ENCODE data around the gene RHOF.

Gene RHOF

DNA sequence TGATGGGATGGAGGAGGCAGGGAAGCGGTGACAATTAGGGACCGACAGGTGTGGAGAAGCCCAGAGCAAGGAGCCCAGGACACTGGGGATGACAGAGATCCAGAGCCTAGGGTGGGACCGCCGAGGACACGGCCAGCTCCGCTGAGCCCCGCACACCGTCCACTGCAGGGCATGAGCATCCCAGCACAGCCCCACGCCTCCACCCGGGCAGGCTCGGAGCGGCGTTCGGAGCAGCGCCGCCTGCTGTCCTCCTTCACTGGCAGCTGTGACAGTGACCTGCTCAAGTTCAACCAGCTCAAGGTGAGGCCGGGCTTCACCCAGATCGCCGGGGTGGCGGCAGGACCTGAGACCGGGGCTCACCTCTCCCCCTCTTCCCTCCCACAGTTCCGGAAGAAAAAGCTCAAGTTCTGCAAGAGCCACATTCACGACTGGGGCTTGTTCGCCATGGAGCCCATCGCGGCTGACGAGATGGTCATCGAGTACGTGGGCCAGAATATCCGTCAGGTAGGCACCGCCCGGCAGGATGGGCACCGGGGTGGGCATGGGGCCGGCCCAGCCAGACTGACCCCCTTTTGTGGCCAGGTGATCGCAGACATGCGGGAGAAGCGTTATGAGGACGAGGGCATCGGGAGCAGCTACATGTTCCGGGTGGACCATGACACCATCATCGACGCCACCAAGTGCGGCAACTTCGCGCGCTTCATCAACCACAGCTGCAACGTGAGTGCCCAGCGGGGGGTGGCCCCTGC lies 34.0 kb upstream of the RHOF start:
- TF ChIP-seq JUND (IDR thresholded peaks at IDR 0.05; ENCODE audit: low read depth): no peak
- DNase-seq (ENCODE audit: low read depth in 1 of 2, low spot score in 1 of 2): no peak
- in situ Hi-C loops (cut with HindIII; ENCODE audit: low pct_unique_long_range_greater_than_20kb, low sequenced_read_pairs): no loop called here

DNA sequence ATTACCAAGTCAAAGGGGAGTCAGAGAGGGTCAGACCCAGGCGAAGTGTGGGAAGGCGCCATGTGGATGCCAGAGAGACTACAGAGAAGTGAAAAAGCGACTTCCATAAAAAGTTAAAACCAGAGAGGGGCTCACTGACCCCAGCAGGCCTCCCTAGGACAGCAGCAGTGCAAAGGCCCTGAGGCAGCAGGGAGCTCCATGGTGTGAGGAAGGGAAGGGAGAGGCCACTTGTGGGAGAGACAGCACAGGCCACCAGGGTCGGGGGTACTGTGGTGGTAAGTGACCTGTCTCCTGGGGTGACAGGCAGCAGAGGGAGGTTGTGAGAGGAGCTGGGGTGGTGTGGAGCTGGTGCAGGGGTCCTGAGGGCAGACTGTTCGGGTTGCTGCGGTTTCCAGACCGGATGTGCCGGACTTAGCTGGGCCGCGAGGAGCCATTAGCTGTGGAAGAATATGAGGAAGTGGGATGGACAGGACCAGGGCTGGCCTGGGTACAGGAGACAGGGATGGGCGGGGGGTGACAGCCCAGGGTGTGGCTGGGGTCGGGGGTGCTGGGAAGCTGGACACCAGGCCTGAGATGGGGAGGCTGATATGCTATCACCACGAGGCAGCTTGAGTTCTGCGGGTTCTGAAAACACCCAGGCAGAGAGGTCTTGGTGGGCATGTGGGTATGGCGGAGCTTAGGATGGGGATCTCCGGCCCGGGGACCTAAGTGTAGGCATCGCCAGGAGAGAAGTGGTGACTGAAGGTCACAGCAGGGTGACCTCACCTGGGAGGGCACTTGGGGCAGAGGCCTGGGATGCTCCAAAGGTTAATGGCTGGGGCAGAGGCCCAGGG lies 33.0 kb upstream of the RHOF start:
- TF ChIP-seq JUND (IDR thresholded peaks at IDR 0.05; ENCODE audit: low read depth): no peak
- in situ Hi-C loops (cut with HindIII; ENCODE audit: low pct_unique_long_range_greater_than_20kb, low sequenced_read_pairs): no loop called here
- DNase-seq (ENCODE audit: low read depth in 1 of 2, low spot score in 1 of 2): no peak

DNA sequence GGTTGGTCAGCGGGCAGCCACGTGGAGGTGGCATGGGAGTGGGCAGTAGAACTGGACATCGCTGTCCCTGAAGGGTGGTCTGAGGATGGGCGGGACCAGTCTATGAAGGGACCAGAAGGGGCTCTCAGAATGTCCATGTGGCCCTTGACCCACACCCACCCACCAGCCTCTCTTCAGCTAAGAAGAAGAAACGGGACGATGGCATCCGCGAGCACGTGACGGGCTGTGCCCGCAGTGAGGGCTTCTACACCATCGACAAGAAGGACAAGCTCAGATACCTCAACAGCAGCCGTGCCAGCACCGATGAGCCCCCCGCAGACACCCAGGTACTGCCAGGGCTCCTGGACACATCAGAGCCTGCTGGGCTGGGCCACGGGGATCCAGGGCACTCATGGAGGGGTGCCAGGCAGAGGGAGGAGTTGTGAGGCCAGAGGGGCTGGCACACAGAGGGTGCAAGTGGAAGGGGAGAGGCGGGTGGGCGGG lies 31.6 kb upstream of the RHOF start:
- in situ Hi-C loops (cut with HindIII; ENCODE audit: low pct_unique_long_range_greater_than_20kb, low sequenced_read_pairs): no loop called here
- DNase-seq (ENCODE audit: low read depth in 1 of 2, low spot score in 1 of 2): no peak
- no peak for TF ChIP-seq JUND (IDR thresholded peaks at IDR 0.05; ENCODE audit: low read depth)

DNA sequence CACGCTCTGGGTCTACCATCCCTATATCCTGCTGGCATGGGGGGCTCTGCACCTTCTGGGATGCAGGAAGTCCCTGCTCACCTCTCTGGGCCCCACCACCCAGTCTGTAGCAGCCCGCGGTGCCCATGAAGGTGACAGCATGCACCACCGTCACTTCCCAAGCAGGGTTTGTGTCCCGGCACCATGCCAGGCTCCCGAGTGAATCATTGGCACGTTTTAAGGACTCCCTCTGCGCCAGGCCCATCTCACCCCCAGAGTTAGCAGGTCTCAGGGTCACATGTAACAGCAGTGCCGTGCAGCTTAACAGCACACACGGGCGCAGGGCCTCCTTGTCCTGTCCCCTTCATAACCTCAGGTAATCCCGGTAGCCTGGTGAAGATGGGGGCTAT lies 30.2 kb upstream of the RHOF start:
- no peak for TF ChIP-seq JUND (IDR thresholded peaks at IDR 0.05; ENCODE audit: low read depth)
- in situ Hi-C loops (cut with HindIII; ENCODE audit: low pct_unique_long_range_greater_than_20kb, low sequenced_read_pairs): no loop called here
- no peak for DNase-seq (ENCODE audit: low read depth in 1 of 2, low spot score in 1 of 2)

DNA sequence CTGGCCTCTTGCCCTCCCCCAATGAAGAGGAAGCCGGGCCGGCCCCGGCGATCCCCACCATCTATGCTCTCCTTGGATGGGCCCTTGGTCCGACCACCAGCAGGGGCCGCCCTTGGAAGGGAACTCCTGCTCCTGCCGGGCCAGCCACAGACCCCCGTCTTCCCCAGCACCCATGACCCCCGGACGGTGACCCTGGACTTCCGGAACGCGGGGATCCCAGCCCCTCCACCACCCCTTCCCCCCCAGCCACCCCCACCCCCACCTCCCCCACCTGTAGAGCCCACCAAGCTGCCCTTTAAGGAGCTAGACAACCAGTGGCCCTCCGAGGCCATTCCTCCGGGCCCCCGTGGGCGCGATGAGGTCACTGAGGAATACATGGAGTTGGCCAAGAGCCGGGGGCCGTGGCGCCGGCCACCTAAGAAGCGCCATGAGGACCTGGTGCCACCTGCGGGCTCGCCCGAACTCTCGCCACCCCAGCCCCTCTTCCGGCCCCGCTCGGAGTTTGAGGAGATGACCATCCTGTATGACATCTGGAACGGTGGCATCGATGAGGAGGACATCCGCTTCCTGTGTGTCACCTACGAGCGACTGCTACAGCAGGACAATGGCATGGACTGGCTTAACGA lies 29.7 kb upstream of the RHOF start:
- in situ Hi-C loops (cut with HindIII; ENCODE audit: low pct_unique_long_range_greater_than_20kb, low sequenced_read_pairs): no loop called here
- no peak for DNase-seq (ENCODE audit: low read depth in 1 of 2, low spot score in 1 of 2)
- no peak for TF ChIP-seq JUND (IDR thresholded peaks at IDR 0.05; ENCODE audit: low read depth)

DNA sequence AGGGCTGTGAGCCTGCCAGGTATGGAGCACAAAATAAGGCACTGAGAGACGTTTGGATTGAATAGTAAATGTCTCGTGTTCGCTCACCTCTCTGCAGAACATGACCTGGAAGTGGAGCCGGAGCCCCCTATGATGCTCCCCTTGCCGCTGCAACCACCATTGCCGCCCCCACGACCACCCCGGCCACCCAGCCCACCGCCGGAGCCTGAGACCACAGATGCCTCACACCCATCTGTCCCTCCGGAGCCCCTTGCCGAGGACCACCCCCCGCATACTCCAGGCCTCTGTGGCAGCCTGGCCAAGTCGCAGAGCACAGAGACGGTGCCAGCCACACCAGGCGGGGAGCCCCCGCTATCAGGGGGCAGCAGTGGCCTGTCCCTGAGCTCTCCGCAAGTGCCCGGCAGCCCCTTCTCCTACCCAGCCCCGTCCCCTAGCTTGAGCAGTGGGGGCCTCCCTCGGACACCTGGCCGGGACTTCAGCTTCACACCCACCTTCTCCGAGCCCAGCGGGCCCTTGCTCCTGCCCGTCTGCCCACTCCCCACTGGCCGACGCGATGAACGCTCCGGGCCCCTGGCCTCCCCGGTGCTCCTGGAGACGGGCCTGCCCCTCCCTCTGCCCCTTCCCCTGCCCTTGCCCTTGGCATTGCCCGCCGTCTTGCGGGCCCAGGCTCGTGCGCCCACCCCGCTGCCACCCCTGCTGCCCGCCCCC lies 29.1 kb upstream of the RHOF start:
- no peak for TF ChIP-seq JUND (IDR thresholded peaks at IDR 0.05; ENCODE audit: low read depth)
- no peak for DNase-seq (ENCODE audit: low read depth in 1 of 2, low spot score in 1 of 2)
- in situ Hi-C loops (cut with HindIII; ENCODE audit: low pct_unique_long_range_greater_than_20kb, low sequenced_read_pairs): no loop called here

DNA sequence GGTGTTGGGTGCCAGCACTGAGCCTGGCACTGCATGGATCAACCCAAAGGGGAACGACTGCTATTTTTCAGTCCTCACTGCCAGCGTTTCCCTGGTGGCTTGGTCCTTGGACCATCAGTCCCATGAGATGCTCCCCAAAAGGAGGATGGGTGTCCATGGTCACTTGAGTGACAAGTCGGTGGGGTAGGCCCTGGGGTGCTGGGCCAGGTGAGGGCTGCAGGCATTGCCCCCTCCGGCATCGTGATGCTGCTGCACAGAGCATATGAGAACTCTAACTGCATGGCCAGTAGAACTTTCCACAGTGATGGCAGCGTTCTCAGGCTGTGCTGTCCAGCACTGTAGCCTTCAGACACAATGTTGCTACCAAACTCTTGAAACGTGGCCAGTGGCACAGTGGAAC lies 26.6 kb upstream of the RHOF start:
- in situ Hi-C loops (cut with HindIII; ENCODE audit: low pct_unique_long_range_greater_than_20kb, low sequenced_read_pairs): no loop called here
- no peak for TF ChIP-seq JUND (IDR thresholded peaks at IDR 0.05; ENCODE audit: low read depth)
- no peak for DNase-seq (ENCODE audit: low read depth in 1 of 2, low spot score in 1 of 2)

DNA sequence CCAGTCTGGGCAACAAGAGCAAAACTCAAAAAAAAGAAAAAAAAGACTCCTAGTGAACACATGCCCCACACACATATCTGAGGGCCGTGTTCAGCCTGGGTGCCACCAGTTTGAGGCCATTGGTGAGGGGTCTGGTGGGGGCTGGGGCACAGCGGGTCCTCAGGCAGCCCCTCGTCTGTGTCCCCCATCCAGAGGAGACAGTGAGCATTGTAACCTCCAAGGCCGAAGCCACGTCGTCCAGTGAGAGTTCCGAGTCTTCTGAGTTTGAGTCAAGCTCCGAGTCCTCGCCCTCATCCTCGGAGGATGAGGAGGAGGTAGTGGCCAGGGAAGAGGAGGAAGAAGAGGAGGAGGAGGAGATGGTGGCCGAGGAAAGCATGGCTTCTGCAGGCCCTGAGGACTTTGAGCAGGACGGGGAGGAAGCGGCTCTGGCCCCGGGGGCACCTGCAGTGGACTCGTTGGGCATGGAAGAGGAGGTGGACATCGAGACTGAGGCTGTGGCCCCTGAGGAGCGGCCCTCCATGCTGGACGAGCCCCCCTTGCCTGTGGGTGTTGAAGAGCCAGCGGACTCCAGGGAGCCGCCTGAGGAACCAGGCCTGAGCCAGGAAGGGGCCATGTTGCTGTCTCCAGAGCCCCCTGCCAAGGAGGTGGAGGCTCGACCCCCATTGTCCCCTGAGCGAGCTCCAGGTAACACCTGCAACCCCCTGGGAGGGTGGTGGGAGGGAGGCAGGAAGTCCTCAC lies 25.9 kb upstream of the RHOF start:
- in situ Hi-C loops (cut with HindIII; ENCODE audit: low pct_unique_long_range_greater_than_20kb, low sequenced_read_pairs): no loop called here
- TF ChIP-seq JUND (IDR thresholded peaks at IDR 0.05; ENCODE audit: low read depth): no peak
- DNase-seq (ENCODE audit: low read depth in 1 of 2, low spot score in 1 of 2): no peak

DNA sequence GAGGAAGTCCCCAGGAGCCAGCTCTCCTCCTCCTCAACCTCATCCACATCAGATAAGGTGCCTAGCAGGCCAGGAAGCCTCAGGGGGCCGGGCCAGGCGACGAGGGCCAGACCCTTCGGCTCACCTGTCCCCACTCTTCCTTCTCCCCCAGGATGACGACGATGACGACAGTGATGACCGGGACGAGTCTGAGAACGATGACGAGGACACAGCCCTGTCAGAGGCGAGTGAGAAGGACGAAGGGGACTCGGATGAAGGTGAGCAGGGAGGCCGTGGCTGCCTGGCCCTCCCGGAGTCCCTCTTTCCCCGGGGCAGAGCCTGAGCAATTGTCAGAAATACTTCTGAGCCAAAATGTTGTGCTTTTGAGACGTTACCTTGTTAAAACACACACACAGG lies 24.2 kb upstream of the RHOF start:
- DNase-seq (ENCODE audit: low read depth in 1 of 2, low spot score in 1 of 2): no peak
- TF ChIP-seq JUND (IDR thresholded peaks at IDR 0.05; ENCODE audit: low read depth): no peak
- in situ Hi-C loops (cut with HindIII; ENCODE audit: low pct_unique_long_range_greater_than_20kb, low sequenced_read_pairs): no loop called here

DNA sequence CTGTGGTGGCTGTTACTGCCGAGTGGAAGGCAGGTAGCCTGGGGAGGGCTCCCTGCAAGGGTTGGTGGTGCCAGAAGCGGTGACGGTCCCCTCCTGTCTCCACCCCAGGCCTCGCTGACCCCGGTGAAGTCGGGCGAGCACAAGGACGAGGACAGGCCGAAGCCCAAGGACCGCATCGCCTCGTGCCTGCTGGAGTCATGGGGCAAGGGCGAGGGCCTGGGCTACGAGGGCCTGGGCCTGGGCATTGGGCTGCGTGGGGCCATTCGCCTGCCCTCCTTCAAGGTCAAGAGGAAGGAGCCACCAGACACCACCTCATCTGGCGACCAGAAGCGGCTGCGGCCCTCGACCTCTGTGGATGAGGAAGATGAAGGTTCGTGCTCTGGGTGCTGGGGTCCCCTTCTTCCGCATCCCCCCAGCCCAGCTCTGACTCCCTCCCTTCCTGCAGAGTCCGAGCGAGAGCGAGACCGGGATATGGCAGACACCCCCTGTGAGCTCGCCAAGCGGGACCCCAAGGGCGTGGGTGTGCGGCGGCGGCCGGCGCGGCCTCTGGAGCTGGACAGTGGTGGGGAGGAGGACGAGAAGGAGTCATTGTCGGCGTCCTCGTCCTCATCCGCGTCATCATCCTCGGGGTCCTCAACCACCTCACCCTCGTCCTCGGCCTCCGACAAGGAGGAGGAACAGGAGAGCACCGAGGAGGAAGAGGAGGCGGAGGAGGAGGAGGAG lies 23.6 kb upstream of the RHOF start:
- no peak for TF ChIP-seq JUND (IDR thresholded peaks at IDR 0.05; ENCODE audit: low read depth)
- in situ Hi-C loops (cut with HindIII; ENCODE audit: low pct_unique_long_range_greater_than_20kb, low sequenced_read_pairs): no loop called here
- no peak for DNase-seq (ENCODE audit: low read depth in 1 of 2, low spot score in 1 of 2)

DNA sequence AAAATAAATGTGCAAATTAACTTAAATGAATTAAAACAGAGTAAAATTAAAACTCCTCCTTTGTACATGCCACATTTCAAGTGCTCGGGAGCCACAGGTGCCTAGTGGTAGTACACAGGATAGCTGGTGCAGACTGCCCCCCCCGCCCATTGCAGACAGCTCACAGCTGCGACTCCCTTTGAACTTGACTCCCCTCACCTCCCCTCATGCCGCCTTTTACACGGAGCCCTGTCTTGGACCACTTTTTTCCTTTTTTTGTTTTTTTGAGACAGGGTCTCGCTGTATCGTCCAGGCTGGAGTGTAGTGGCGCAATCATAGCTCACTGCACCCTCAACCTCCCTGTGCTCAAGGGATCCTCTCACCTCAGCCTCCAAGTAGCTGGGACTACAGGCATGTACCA lies 21.8 kb upstream of the RHOF start:
- in situ Hi-C loops (cut with HindIII; ENCODE audit: low pct_unique_long_range_greater_than_20kb, low sequenced_read_pairs): no loop called here
- DNase-seq (ENCODE audit: low read depth in 1 of 2, low spot score in 1 of 2): no peak
- no peak for TF ChIP-seq JUND (IDR thresholded peaks at IDR 0.05; ENCODE audit: low read depth)
